Measurements from ENCODE around the gene TNP2.

Gene TNP2

GRCh38 chr16:11268921-11269375 lies at the start of gene TNP2:
TNP2 (minus strand) TSS chr16:11269325; CDS start chr16:11269262, 63 bp downstream.
- no peak for DNase-seq

GRCh38 chr16:11318817-11319216 lies 49.7 kb upstream of the TNP2 start:
- no peak for DNase-seq

GRCh38 chr16:11316331-11317015 lies 47.3 kb upstream of the TNP2 start:
- no peak for DNase-seq

GRCh38 chr16:11315510-11315909 lies 46.4 kb upstream of the TNP2 start:
- DNase-seq = no peak

- no peak for DNase-seq
Measured at GRCh38 chr16:11314309-11314894, 45.3 kb upstream of the TNP2 start.

- DNase-seq = no peak
Measured at GRCh38 chr16:11313493-11314308, 44.6 kb upstream of the TNP2 start.

- no peak for DNase-seq
Measured at GRCh38 chr16:11312718-11313492, 43.8 kb upstream of the TNP2 start.

GRCh38 chr16:11310997-11311561 lies 42.0 kb upstream of the TNP2 start:
- no peak for DNase-seq

- no peak for DNase-seq
Measured at GRCh38 chr16:11310634-11310977, 41.5 kb upstream of the TNP2 start.

GRCh38 chr16:11309895-11310633 lies 40.9 kb upstream of the TNP2 start:
- DNase-seq = no peak

GRCh38 chr16:11308493-11309283 lies 39.6 kb upstream of the TNP2 start:
- DNase-seq = no peak

- no peak for DNase-seq
Measured at GRCh38 chr16:11307639-11308492, 38.7 kb upstream of the TNP2 start.

GRCh38 chr16:11306997-11307638 lies 38.0 kb upstream of the TNP2 start:
- no peak for DNase-seq

- DNase-seq = no peak
Measured at GRCh38 chr16:11306381-11306780, 37.3 kb upstream of the TNP2 start.

GRCh38 chr16:11303405-11304138 lies 34.4 kb upstream of the TNP2 start:
- DNase-seq = no peak

- no peak for DNase-seq
Measured at GRCh38 chr16:11302977-11303376, 33.9 kb upstream of the TNP2 start.

GRCh38 chr16:11301645-11302501 lies 32.7 kb upstream of the TNP2 start:
- DNase-seq = no peak

- DNase-seq = no peak
Measured at GRCh38 chr16:11300560-11300892, 31.4 kb upstream of the TNP2 start.
